DOHH2 (cell line): ENCODE data around the gene MBD4.

Source experiments
- H3F3A ChIP-seq: fragments of 200-600 bp; sonication (generic), shearing (Covaris generic); 2 replicates; pipeline ENCODE4 v1.6.0; 2016; ENCODE audit warnings: antibody characterized with exemption, mild to moderate bottlenecking; ENCODE audit not compliant: control insufficient read depth, insufficient read depth
- H3K27ac ChIP-seq: fragments of 200-600 bp; sonication (generic); 2 replicates; pipeline ENCODE4 v1.5.1; 2014; ENCODE audit warnings: low read depth, mild to moderate bottlenecking, low read length, moderate library complexity
- H3K27me3 ChIP-seq: fragments of 200-600 bp; sonication (generic); 2 replicates; pipeline ENCODE4 v1.6.1; 2014; ENCODE audit warnings: mild to moderate bottlenecking, low read length, mixed read lengths; ENCODE audit not compliant: control insufficient read depth
- H3K36me3 ChIP-seq: fragments of 200-600 bp; sonication (generic); 2 replicates; pipeline ENCODE4 v1.6.1; 2014; ENCODE audit warnings: mild to moderate bottlenecking, low read length, moderate library complexity, mixed read lengths; ENCODE audit not compliant: control insufficient read depth
- H3K4me1 ChIP-seq: fragments of 200-600 bp; sonication (generic); 2 replicates; pipeline ENCODE4 v1.6.1; 2014; ENCODE audit warnings: mild to moderate bottlenecking, low read length, mixed read lengths; ENCODE audit not compliant: control insufficient read depth
- H3K4me2 ChIP-seq: fragments of 200-600 bp; sonication (generic); 2 replicates; pipeline ENCODE4 v1.6.0; 2014; ENCODE audit warnings: mild to moderate bottlenecking, low read length, moderate library complexity
- H3K4me3 ChIP-seq: fragments of 200-600 bp; sonication (generic); 2 replicates; pipeline ENCODE4 v1.5.1; 2014; ENCODE audit warnings: mild to moderate bottlenecking, low read length, mixed read lengths
- H3K79me2 ChIP-seq: fragments of 200-600 bp; sonication (generic); 2 replicates; pipeline ENCODE4 v1.6.1; 2014; ENCODE audit warnings: mild to moderate bottlenecking, low read length, mixed read lengths; ENCODE audit not compliant: control insufficient read depth
- H3K9me2 ChIP-seq: fragments of 200-600 bp; sonication (generic); replicated peaks from 2 replicates; pipeline ENCODE4 v1.6.1; 2014; ENCODE audit warnings: mild to moderate bottlenecking, low read length, mixed read lengths; ENCODE audit not compliant: control insufficient read depth
- H3K9me3 ChIP-seq: fragments of 200-600 bp; sonication (generic); 2 replicates; pipeline ENCODE4 v1.6.1; 2014; ENCODE audit warnings: antibody characterized with exemption, low read length, mixed read lengths; ENCODE audit not compliant: control insufficient read depth, insufficient read depth
- H4K20me1 ChIP-seq: fragments of 200-600 bp; sonication (generic); 2 replicates; pipeline ENCODE4 v1.6.0; 2014; ENCODE audit warnings: low read depth, mild to moderate bottlenecking, antibody characterized with exemption, low read length, moderate library complexity; ENCODE audit not compliant: control insufficient read depth, insufficient read depth
- EZH2phosphoT487 ChIP-seq: fragments of 200-600 bp; sonication (generic); IDR thresholded peaks from 2 replicates; pipeline ENCODE4 v1.6.1; 2017; ENCODE audit warnings: borderline replicate concordance, mild to moderate bottlenecking, antibody characterized with exemption, low read length, moderate library complexity, mixed read lengths
- TF ChIP-seq, protein P1 (sequence below): fragments of 200-600 bp; sonication (generic); IDR thresholded peaks from one replicate; pipeline ENCODE4 v1.5.1; 2014; ENCODE audit warnings: antibody characterized with exemption, mild to moderate bottlenecking, low read depth, low read length; ENCODE audit not compliant: poor library complexity, severe bottlenecking

Gene MBD4

DNA sequence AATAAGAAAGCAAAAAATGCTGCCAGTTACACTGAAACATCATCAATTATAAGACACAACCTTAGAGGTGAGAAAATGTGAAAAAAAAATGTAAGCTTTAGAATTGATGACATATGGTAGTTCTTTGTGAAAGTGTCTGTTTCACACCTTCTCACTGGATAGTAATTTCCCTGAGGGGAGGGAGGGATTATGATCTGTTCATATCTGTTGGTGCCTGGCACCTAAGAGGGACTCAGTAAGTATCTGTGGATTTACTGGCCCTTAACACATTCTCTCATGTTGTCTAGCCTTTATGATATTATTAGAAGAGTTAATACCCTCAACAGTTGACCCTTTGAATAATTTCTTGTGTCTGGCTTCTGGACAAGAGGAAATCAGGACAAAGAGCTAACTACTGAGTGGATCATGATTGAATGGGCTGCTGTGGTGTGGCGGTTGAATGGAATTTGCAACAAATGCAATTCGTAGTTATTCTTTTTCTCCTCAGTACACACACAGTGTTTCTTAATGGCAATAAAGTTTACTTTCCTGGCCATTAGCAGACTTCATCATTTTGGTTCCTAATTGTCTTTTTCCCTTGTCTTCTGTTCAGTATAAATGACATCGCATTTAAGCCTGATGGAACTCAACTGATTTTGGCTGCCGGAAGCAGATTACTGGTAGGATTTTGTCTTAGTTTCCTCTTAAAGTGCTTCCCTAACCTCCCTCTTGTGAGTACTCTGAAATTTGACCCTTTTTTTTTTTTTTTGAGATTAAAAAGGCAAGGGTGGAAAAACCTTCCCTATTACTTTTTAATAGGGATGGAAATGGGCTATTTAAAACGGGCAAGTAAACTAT, 9.7 kb upstream of the MBD4 start:
- TF ChIP-seq EZH2phosphoT487 = no peak
- TF ChIP-seq, protein P1, sequence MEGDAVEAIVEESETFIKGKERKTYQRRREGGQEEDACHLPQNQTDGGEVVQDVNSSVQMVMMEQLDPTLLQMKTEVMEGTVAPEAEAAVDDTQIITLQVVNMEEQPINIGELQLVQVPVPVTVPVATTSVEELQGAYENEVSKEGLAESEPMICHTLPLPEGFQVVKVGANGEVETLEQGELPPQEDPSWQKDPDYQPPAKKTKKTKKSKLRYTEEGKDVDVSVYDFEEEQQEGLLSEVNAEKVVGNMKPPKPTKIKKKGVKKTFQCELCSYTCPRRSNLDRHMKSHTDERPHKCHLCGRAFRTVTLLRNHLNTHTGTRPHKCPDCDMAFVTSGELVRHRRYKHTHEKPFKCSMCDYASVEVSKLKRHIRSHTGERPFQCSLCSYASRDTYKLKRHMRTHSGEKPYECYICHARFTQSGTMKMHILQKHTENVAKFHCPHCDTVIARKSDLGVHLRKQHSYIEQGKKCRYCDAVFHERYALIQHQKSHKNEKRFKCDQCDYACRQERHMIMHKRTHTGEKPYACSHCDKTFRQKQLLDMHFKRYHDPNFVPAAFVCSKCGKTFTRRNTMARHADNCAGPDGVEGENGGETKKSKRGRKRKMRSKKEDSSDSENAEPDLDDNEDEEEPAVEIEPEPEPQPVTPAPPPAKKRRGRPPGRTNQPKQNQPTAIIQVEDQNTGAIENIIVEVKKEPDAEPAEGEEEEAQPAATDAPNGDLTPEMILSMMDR = no peak
- H3K27ac ChIP-seq = no peak overlapping the region
- H3K79me2 ChIP-seq = no peaks in the 10 kb centered on the region
- no peaks in the 10 kb centered on the region for H3K9me3 ChIP-seq
- H3K9me2 ChIP-seq = no peaks in the 10 kb centered on the region
- no peaks in the 10 kb centered on the region for H4K20me1 ChIP-seq
- H3F3A ChIP-seq = no peaks in the 10 kb centered on the region
- peaks cover 16% of the 10 kb centered on the region; the same call in 1 of the 2 replicates for H3K36me3 ChIP-seq
- H3K4me1 ChIP-seq = no peaks in the 10 kb centered on the region
- no peak overlapping the region for H3K4me3 ChIP-seq
- no peak overlapping the region for H3K4me2 ChIP-seq
- H3K27me3 ChIP-seq = no peaks in the 10 kb centered on the region

DNA sequence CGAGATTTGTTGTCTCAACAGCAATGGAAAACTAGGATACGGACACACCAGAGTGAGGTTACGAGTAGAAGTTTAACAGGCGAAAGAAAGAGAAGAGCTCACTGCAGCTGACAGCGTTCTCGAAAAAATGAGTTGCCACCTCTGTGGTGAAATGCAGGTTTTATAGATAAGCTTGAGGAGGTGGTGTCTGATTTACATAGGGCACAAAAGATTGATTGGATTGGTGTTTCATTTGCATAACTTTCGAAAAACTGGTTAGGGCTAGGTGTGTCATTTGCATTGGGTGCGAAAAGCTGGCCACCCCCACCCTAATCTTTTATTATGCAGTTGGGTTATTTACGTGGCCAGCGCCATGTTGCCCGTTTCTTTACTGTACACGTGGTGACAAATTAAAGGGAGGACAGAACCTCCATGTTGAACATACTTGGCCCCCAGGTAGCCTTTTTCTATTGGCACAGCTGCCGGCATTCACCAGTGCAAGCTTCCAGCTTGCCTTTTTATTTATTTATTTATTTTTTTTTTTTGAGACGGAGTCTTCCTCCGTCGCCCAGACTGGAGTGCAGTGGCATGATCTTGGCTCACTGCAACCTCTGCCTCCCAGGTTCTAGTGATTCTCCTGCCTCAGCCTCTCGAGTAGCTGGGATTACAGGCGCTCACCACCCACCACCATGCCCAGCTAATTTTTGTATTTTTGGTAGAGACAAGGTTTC, 8.6 kb upstream of the MBD4 start:
- Histone ChIP-seq H3K27me3 (no peaks in the 10 kb centered on the region), H3F3A (no peaks in the 10 kb centered on the region), H3K4me1 (no peaks in the 10 kb centered on the region), H3K4me3 (no peak overlapping the region), H3K27ac (no peak overlapping the region), H4K20me1 (no peaks in the 10 kb centered on the region), H3K4me2 (no peak overlapping the region), H3K9me2 (no peaks in the 10 kb centered on the region), H3K9me3 (no peaks in the 10 kb centered on the region), H3K36me3 (peaks cover 16% of the 10 kb centered on the region; the same call in 1 of the 2 replicates), H3K79me2 (no peaks in the 10 kb centered on the region)
- TF ChIP-seq, protein P1 = no peak
- no peak for TF ChIP-seq EZH2phosphoT487

DNA sequence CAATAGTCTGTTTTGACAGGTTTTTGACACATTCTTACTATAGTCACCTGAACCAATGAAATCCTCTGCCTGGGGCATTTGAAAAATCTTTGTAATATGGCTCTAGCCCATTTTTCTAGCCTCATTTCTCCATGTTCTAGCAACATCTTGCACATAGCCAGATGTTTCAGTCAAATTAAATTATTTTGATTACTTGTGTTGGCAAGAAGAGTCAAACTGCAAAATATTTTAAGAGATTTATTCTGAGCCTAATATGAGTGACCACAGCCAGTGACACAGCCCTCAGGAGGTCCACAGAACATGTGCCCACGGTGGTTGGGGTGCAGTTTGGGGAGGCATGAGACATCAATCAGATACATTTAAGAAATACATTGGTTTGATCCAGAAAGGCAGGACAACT, 7.2 kb upstream of the MBD4 start:
- Histone ChIP-seq H3F3A (no peaks in the 10 kb centered on the region), H3K27ac (no peak overlapping the region), H3K4me1 (peaks cover 2% of the 10 kb centered on the region), H3K36me3 (peaks cover 6% of the 10 kb centered on the region; the same call in 1 of the 2 replicates), H3K9me3 (no peaks in the 10 kb centered on the region), H3K4me2 (no peak overlapping the region), H4K20me1 (no peaks in the 10 kb centered on the region), H3K9me2 (no peaks in the 10 kb centered on the region), H3K79me2 (peaks cover 7% of the 10 kb centered on the region), H3K27me3 (no peaks in the 10 kb centered on the region), H3K4me3 (no peak overlapping the region)
- TF ChIP-seq EZH2phosphoT487 = no peak
- TF ChIP-seq, protein P1 = no peak
